ENCODE results near the gene AQP1. TPM values are rescaled to one million over a fixed set of nuclear protein-coding genes. Genes with fewer than 3 reads are reported as not detected.

The AQP1 gene
- total RNA-seq, 1 experiment from 2014 or later: 0.52 TPM

GRCh38 chr7:30920584-30921539 is 9.2 kb downstream of the AQP1 start:
- Mint-ChIP-seq H3K27ac (ENCODE audit: unreplicated experiment) (no peak overlapping the region), H3K27me3 (ENCODE audit: insufficient read depth, unreplicated experiment) (no peaks in the 10 kb centered on the region), H3K9me3 (ENCODE audit: unreplicated experiment) (no peaks in the 10 kb centered on the region), H3K36me3 (ENCODE audit: insufficient read depth, unreplicated experiment) (no peaks in the 10 kb centered on the region), H3K4me3 (ENCODE audit: unreplicated experiment) (no peak overlapping the region), H3K4me1 (ENCODE audit: low read depth, unreplicated experiment) (no peaks in the 10 kb centered on the region)
- TF ChIP-seq CTCF (IDR thresholded peaks at IDR 0.05; ENCODE audit: insufficient read depth in 1 of 2, low read depth in 1 of 2, low read length in 1 of 2, severe bottlenecking in 1 of 2, unreplicated experiment in 1 of 2): no peak
- Histone ChIP-seq H3K27me3 (replicated peaks; ENCODE audit: control insufficient read depth, insufficient read depth, low read length) (no peaks in the 10 kb centered on the region), H3K9me3 (no peaks in the 10 kb centered on the region), H3K4me1 (no peaks in the 10 kb centered on the region), H3K36me3 (ENCODE audit: control insufficient read depth, insufficient read depth, low read length) (no peaks in the 10 kb centered on the region), H3K4me3 (ENCODE audit: low read depth, low read length) (no peak overlapping the region)
- no TSS peak for BruUV-seq (replicated peaks)
- DNase-seq: peak in 1 of 2 experiments; percentile 22
- ChIA-PET POLR2A (no interaction called here), CTCF (no interaction called here)
- intact Hi-C loops (cut with micrococcal nuclease; ENCODE audit: unreplicated experiment): no loop called here

GRCh38 chr7:30921540-30922401 is 10.1 kb downstream of the AQP1 start:
- ChIA-PET CTCF (no interaction called here), POLR2A (no interaction called here)
- Mint-ChIP-seq H3K27ac (ENCODE audit: unreplicated experiment) (no peak overlapping the region), H3K4me1 (ENCODE audit: low read depth, unreplicated experiment) (no peaks in the 10 kb centered on the region), H3K4me3 (ENCODE audit: unreplicated experiment) (no peak overlapping the region), H3K9me3 (ENCODE audit: unreplicated experiment) (no peaks in the 10 kb centered on the region), H3K36me3 (ENCODE audit: insufficient read depth, unreplicated experiment) (no peaks in the 10 kb centered on the region), H3K27me3 (ENCODE audit: insufficient read depth, unreplicated experiment) (no peaks in the 10 kb centered on the region)
- H3K4me1 ChIP-seq: no peaks in the 10 kb centered on the region
- H3K27me3 ChIP-seq (replicated peaks; ENCODE audit: control insufficient read depth, insufficient read depth, low read length): no peaks in the 10 kb centered on the region
- no peaks in the 10 kb centered on the region for H3K9me3 ChIP-seq
- no TSS peak for BruUV-seq (replicated peaks)
- no peaks in the 10 kb centered on the region for H3K36me3 ChIP-seq (ENCODE audit: control insufficient read depth, insufficient read depth, low read length)
- TF ChIP-seq CTCF (IDR thresholded peaks at IDR 0.05; ENCODE audit: insufficient read depth in 1 of 2, low read depth in 1 of 2, low read length in 1 of 2, severe bottlenecking in 1 of 2, unreplicated experiment in 1 of 2): no peak
- peak in 1 of 2 experiments; percentile 12 for DNase-seq
- no peak overlapping the region for H3K4me3 ChIP-seq (ENCODE audit: low read depth, low read length)
- intact Hi-C loops (cut with micrococcal nuclease; ENCODE audit: unreplicated experiment): no loop called here

GRCh38 chr7:30922596-30922995 is 10.9 kb downstream of the AQP1 start:
- H3K4me3 ChIP-seq (ENCODE audit: low read depth, low read length): no peak overlapping the region
- ChIA-PET POLR2A (no interaction called here), CTCF (no interaction called here)
- 0 out of 2 replicates have a peak, but pooled peaks cover 3% of the 10 kb centered on the region for H3K9me3 ChIP-seq
- H3K36me3 ChIP-seq (ENCODE audit: control insufficient read depth, insufficient read depth, low read length): no peaks in the 10 kb centered on the region
- no peak for TF ChIP-seq CTCF (IDR thresholded peaks at IDR 0.05; ENCODE audit: insufficient read depth in 1 of 2, low read depth in 1 of 2, low read length in 1 of 2, severe bottlenecking in 1 of 2, unreplicated experiment in 1 of 2)
- Mint-ChIP-seq H3K36me3 (ENCODE audit: insufficient read depth, unreplicated experiment) (no peaks in the 10 kb centered on the region), H3K4me3 (ENCODE audit: unreplicated experiment) (no peak overlapping the region), H3K27ac (ENCODE audit: unreplicated experiment) (no peak overlapping the region), H3K27me3 (ENCODE audit: insufficient read depth, unreplicated experiment) (no peaks in the 10 kb centered on the region), H3K4me1 (ENCODE audit: low read depth, unreplicated experiment) (no peaks in the 10 kb centered on the region), H3K9me3 (ENCODE audit: unreplicated experiment) (no peaks in the 10 kb centered on the region)
- intact Hi-C loops (cut with micrococcal nuclease; ENCODE audit: unreplicated experiment): no loop called here
- no peaks in the 10 kb centered on the region for H3K4me1 ChIP-seq
- BruUV-seq (replicated peaks): no TSS peak
- no peak for DNase-seq
- H3K27me3 ChIP-seq (replicated peaks; ENCODE audit: control insufficient read depth, insufficient read depth, low read length): no peaks in the 10 kb centered on the region

Data from Caco-2 (cell line).